HepG2 (cell line): ENCODE data around the gene ALG14. TPM values are rescaled to one million over a fixed set of nuclear protein-coding genes. Genes with fewer than 3 reads are reported as not detected.

ENCODE experiments used
- ATAC-seq: fragments of 200-7000 bp; cut with Tn5 transposase; 3 replicates; pipeline ENCODE4 v1.9.1; 2020; ENCODE audit warnings: mild to moderate bottlenecking, moderate library complexity
- BruUV-seq: library from RNA; stranded (reverse); fragments of 400-500 nt; replicated peaks from 2 replicates; lab custom pipeline; 2021; lab: Mats Ljungman, UMichigan
- CTCF ChIA-PET: fragments of 300-600 bp; formaldehyde crosslinking; extraction: SDS; loops from one replicate; lab custom pipeline; 2021; ENCODE audit warnings: low total read pairs, inconsistent platforms, low intra/inter-chr PET ratio; lab: Yijun Ruan, JAX
- POLR2A ChIA-PET: fragments of 350-600 bp; sonication (Branson Sonifier 250); formaldehyde crosslinking; loops from one replicate; lab custom pipeline; 2020; ENCODE audit warnings: antibody characterized with exemption, inconsistent platforms; lab: Yijun Ruan, JAX
- DNase-seq: peaks from one replicate; pipeline ENCODE4 v3.0.0-alpha.2; 2015; ENCODE audit warnings: low spot score
- FAIRE-seq: peaks from 3 replicates; lab custom pipeline; 2011; peaks lifted over from hg19 to GRCh38; lab: Jason Lieb, UNC
- H2AFZ ChIP-seq: one replicate; pipeline ENCODE4 v1.6.1; 2011; ENCODE audit warnings: low read length, inconsistent platforms
- H3K27ac ChIP-seq: fragments of 300-600 bp; 3 replicates; pipeline ENCODE4 v1.8.0; 2011; ENCODE audit warnings: mixed run types, mild to moderate bottlenecking, mixed read lengths, low read length, inconsistent platforms; ENCODE audit not compliant: insufficient read depth; ENCODE audit errors: extremely low read length
- H3K27me3 ChIP-seq, 2 experiments: fragments of 200-600 bp in 1 of 2; 2 replicates in 1 of 2; 3 replicates in 1 of 2; pipeline versions ENCODE4 v1.6.0 to v1.8.0; 2011; ENCODE audit warnings: low read length in 2 of 2, mild to moderate bottlenecking in 2 of 2, moderate library complexity in 2 of 2, inconsistent platforms in 1 of 2; ENCODE audit not compliant: insufficient read depth in 2 of 2, control insufficient read depth in 1 of 2
- H3K36me3 ChIP-seq, 2 experiments: fragments of 200-600 bp in 1 of 2; replicated peaks in 1 of 2; 2 replicates in 1 of 2; 3 replicates in 1 of 2; pipeline versions ENCODE4 v1.5.1 to v1.8.0; 2011; ENCODE audit warnings: low read length in 2 of 2, inconsistent platforms in 1 of 2; ENCODE audit not compliant: insufficient read depth in 2 of 2, control insufficient read depth in 1 of 2
- H3K4me1 ChIP-seq: 2 replicates; pipeline ENCODE4 v1.5.1; 2012; ENCODE audit warnings: low read length, inconsistent platforms; ENCODE audit not compliant: insufficient read depth
- H3K4me2 ChIP-seq: 2 replicates; pipeline ENCODE4 v1.6.0; 2011; ENCODE audit warnings: low read depth, low read length, inconsistent platforms
- H3K4me3 ChIP-seq, 3 experiments: fragments of 200-600 bp in 1 of 3; sonication (generic), shearing (Covaris generic) in 1 of 3; replicated peaks in 1 of 3; 2 replicates each; pipeline ENCODE4 v1.5.1; 2011 to 2016; ENCODE audit warnings: low read length in 3 of 3, inconsistent platforms in 2 of 3, low read depth in 2 of 3, mild to moderate bottlenecking in 2 of 3, control low read depth in 1 of 3, mixed read lengths in 1 of 3; ENCODE audit not compliant: insufficient read depth in 1 of 3
- H3K79me2 ChIP-seq: one replicate; pipeline ENCODE4 v1.6.1; 2011; ENCODE audit warnings: low read length, inconsistent platforms; ENCODE audit not compliant: insufficient read depth
- H3K9ac ChIP-seq: 2 replicates; pipeline ENCODE4 v1.6.0; 2011; ENCODE audit warnings: mild to moderate bottlenecking, low read depth, low read length, inconsistent platforms; ENCODE audit not compliant: insufficient read depth
- H3K9me3 ChIP-seq: 2 replicates; pipeline ENCODE4 v1.5.1; 2012; ENCODE audit warnings: mild to moderate bottlenecking, low read length
- H4K20me1 ChIP-seq: 2 replicates; pipeline ENCODE4 v1.6.0; 2011; ENCODE audit warnings: inconsistent platforms, mild to moderate bottlenecking, low read length, moderate library complexity; ENCODE audit not compliant: insufficient read depth
- CTCF ChIP-seq: sonication (generic); formaldehyde crosslinking; IDR thresholded peaks from 2 replicates; pipeline ENCODE4 v1.5.0; 2020; ENCODE audit warnings: mild to moderate bottlenecking, missing genetic modification reagents, moderate library complexity
- HMGXB3 ChIP-seq: sonication (generic); formaldehyde crosslinking; IDR thresholded peaks from 2 replicates; pipeline ENCODE4 v1.4.0; 2020; ENCODE audit warnings: missing genetic modification reagents, borderline replicate concordance
- SP4 ChIP-seq: sonication (generic); formaldehyde crosslinking; IDR thresholded peaks from 2 replicates; pipeline ENCODE4 v1.8.1; 2023; ENCODE audit warnings: mild to moderate bottlenecking, missing genetic modification reagents
- WGBS: methylation state at CpG from one replicate; pipeline ENCODE4 v1.1.6; 2017; ENCODE audit warnings: low lambda C conversion rate; 5-methylcytosine and 5-hydroxymethylcytosine counted together
- in situ Hi-C: cut with HindIII; loops from 2 replicates; pipeline ENCODE4 v1.10.0; 2017; ENCODE audit warnings: low pct_unique_long_range_greater_than_20kb; ENCODE audit not compliant: extremely low pct_ligation_motif_present
- intact Hi-C: fragments of 100-400 bp; cut with micrococcal nuclease; formaldehyde crosslinking; loops from one replicate; pipeline ENCODE4 v1.10.0; 2022; ENCODE audit not compliant: unreplicated experiment
- polyA plus RNA-seq, 8 experiments: library from polyadenylated mRNA; depleted of rRNA in 3 of 8; stranded (reverse) in 7 of 8; unstranded in 1 of 8; fragments of >200 nt; fragmentation: Illumina TruSeq in 4 of 8; extraction: Trizol in 4 of 8; gene quantifications; 2 replicates each; pipeline versions ENCODE4 v1.2.1 to v1.2.3, GENCODE V29; 2011 to 2016; ENCODE audit warnings: low read depth in 4 of 8, missing spikeins in 1 of 8, mixed read lengths in 1 of 8; ENCODE audit not compliant: insufficient read depth in 1 of 8
- total RNA-seq, 5 experiments: library from RNA; depleted of rRNA; stranded (reverse); fragments of >200 nt; fragmentation: Illumina TruSeq; extraction: Trizol; gene quantifications; 2 replicates each; pipeline ENCODE4 v1.2.3, GENCODE V29; 2016; ENCODE audit warnings: low read depth in 1 of 5

ALG14 gene
- total and polyA plus RNA-seq, 2 of the 13 experiments (the other 11 are each of a cell fraction or from before 2014, with no cell fraction given), result 4.5 to 12.7 TPM

DNA sequence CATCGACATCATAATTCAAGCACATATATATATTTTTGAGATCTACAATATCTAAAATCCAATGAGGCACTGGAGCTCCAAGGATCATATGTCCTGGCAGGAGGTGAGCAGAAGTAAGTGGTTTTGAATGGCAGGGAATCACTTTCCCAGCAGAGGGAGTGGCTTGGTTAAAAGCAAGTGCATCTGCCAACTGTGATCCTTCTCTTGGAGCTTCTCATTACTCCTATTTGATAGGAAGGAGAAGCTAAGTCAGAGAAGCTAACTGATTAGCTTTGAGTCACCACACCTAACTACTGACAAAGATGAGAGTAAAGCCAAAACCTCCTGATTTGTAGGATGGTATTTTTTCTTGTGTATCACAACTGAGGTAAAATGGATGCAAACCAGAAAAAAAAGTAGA lies 55.0 kb downstream of the ALG14 start:
- no peak for TF ChIP-seq HMGXB3 (CRISPR knock-in tag)
- TF ChIP-seq CTCF (CRISPR knock-in tag), result 0 out of 2 replicates have a peak, but pooled peaks have one; percentile 29
- TF ChIP-seq SP4, result no peak
- no peaks in the 10 kb centered on the region for H3K79me2 ChIP-seq
- no peaks in the 10 kb centered on the region for H3K36me3 ChIP-seq
- H3K9ac ChIP-seq, result no peak overlapping the region
- peaks cover 74% of the 10 kb centered on the region for H3K4me1 ChIP-seq
- peak overlapping the region; percentile 63 for H3K27ac ChIP-seq
- intact Hi-C loops, result no loop called here
- POLR2A ChIA-PET, result no interaction called here
- CTCF ChIA-PET, result no interaction called here
- no peak overlapping the region for H3K4me3 ChIP-seq
- no peak for ATAC-seq
- in situ Hi-C loops, result no loop called here
- no peaks in the 10 kb centered on the region for H3K27me3 ChIP-seq
- H3K9me3 ChIP-seq, result no peaks in the 10 kb centered on the region
- no TSS peak for BruUV-seq
- H3K4me2 ChIP-seq, result no peak overlapping the region
- no peak overlapping the region for H2AFZ ChIP-seq
- FAIRE-seq, result no peak
- no peak for DNase-seq
- no peaks in the 10 kb centered on the region for H4K20me1 ChIP-seq
- WGBS, result 88% methylated on average over 1 of the region's 1 CpG
